H9 (cell line): ENCODE measurements around the gene CDYL2. TPM values are rescaled to one million over a fixed set of nuclear protein-coding genes. Genes with fewer than 3 reads are reported as not detected.

Experiments used
- DNase-seq: peaks from one replicate; pipeline ENCODE4 v3.0.0-alpha.2; 2017
- H2AFZ ChIP-seq: one replicate; pipeline ENCODE4 v1.6.1; 2013; ENCODE audit warnings: mild to moderate bottlenecking, low read length, control low read depth, moderate library complexity
- H2AK5ac ChIP-seq: 2 replicates; pipeline ENCODE4 v1.6.1; 2013; ENCODE audit warnings: low read length, control low read depth, mixed read lengths; ENCODE audit not compliant: insufficient read length
- H2BK120ac ChIP-seq: one replicate; pipeline ENCODE4 v1.6.1; 2013; ENCODE audit warnings: low read depth, mild to moderate bottlenecking, low read length, control low read depth, inconsistent platforms; ENCODE audit not compliant: poor library complexity, severe bottlenecking
- H2BK12ac ChIP-seq: 2 replicates; pipeline ENCODE4 v1.6.1; 2013; ENCODE audit warnings: low read length, control low read depth, mixed read lengths, low read depth; ENCODE audit not compliant: insufficient read length
- H2BK15ac ChIP-seq: 2 replicates; pipeline ENCODE4 v1.6.1; 2013; ENCODE audit warnings: low read depth, low read length, control low read depth
- H2BK20ac ChIP-seq: one replicate; pipeline ENCODE4 v1.6.1; 2013; ENCODE audit warnings: low read depth, mild to moderate bottlenecking, low read length, control low read depth, inconsistent platforms; ENCODE audit not compliant: poor library complexity, severe bottlenecking
- H2BK5ac ChIP-seq: 2 replicates; pipeline ENCODE4 v1.6.1; 2013; ENCODE audit warnings: low read length, control low read depth, mixed read lengths; ENCODE audit not compliant: insufficient read length
- H3K14ac ChIP-seq: 2 replicates; pipeline ENCODE4 v1.6.1; 2013; ENCODE audit warnings: low read length, control low read depth; ENCODE audit not compliant: insufficient read depth
- H3K18ac ChIP-seq: 2 replicates; pipeline ENCODE4 v1.6.1; 2013; ENCODE audit warnings: low read depth, mild to moderate bottlenecking, mixed read lengths, low read length, control low read depth; ENCODE audit not compliant: insufficient read length
- H3K23ac ChIP-seq: 2 replicates; pipeline ENCODE4 v1.6.1; 2013; ENCODE audit warnings: low read length, control low read depth, mixed read lengths, low read depth; ENCODE audit not compliant: insufficient read length
- H3K23me2 ChIP-seq: 2 replicates; pipeline ENCODE4 v1.6.1; 2013; ENCODE audit warnings: low read depth, mild to moderate bottlenecking, mixed read lengths, low read length, control low read depth; ENCODE audit not compliant: insufficient read length, poor library complexity, severe bottlenecking
- H3K27ac ChIP-seq: 2 replicates; pipeline ENCODE4 v1.5.1; 2013; ENCODE audit warnings: low read length, control low read depth, mixed read lengths, low read depth; ENCODE audit not compliant: insufficient read length
- H3K27me3 ChIP-seq: 2 replicates; pipeline ENCODE4 v1.6.1; 2013; ENCODE audit warnings: low read length, control low read depth, inconsistent platforms; ENCODE audit not compliant: insufficient read depth
- H3K4ac ChIP-seq: 2 replicates; pipeline ENCODE4 v1.6.1; 2013; ENCODE audit warnings: low read depth, mild to moderate bottlenecking, control low read depth, inconsistent platforms, low read length, moderate library complexity
- H3K4me1 ChIP-seq: 2 replicates; pipeline ENCODE4 v1.6.1; 2013; ENCODE audit warnings: low read length, control low read depth, inconsistent platforms; ENCODE audit not compliant: insufficient read depth
- H3K4me2 ChIP-seq: 2 replicates; pipeline ENCODE4 v1.6.1; 2013; ENCODE audit warnings: low read length, control low read depth, mixed read lengths; ENCODE audit not compliant: insufficient read length, insufficient read depth
- H3K56ac ChIP-seq: 2 replicates; pipeline ENCODE4 v1.6.1; 2013; ENCODE audit warnings: low read depth, mild to moderate bottlenecking, mixed read lengths, low read length, control low read depth; ENCODE audit not compliant: insufficient read length
- H3K79me1 ChIP-seq: 2 replicates; pipeline ENCODE4 v1.6.1; 2013; ENCODE audit warnings: low read depth, mild to moderate bottlenecking, moderate library complexity, low read length, control low read depth, inconsistent platforms; ENCODE audit not compliant: insufficient read depth, poor library complexity, severe bottlenecking
- H3K79me2 ChIP-seq: 2 replicates; pipeline ENCODE4 v1.6.1; 2013; ENCODE audit warnings: low read length, control low read depth, inconsistent platforms; ENCODE audit not compliant: insufficient read depth
- H3K9ac ChIP-seq: 2 replicates; pipeline ENCODE4 v1.6.1; 2013; ENCODE audit warnings: low read length, control low read depth, mixed read lengths; ENCODE audit not compliant: insufficient read length; ENCODE audit errors: extremely low read depth
- H3K9me3 ChIP-seq: one replicate; pipeline ENCODE4 v1.6.1; 2013; ENCODE audit warnings: low read depth, low read length, inconsistent platforms; ENCODE audit not compliant: control insufficient read depth
- H3T11ph ChIP-seq: one replicate; pipeline ENCODE4 v1.6.1; 2013; ENCODE audit warnings: mild to moderate bottlenecking, low read length, control low read depth, inconsistent platforms
- H4K20me1 ChIP-seq: one replicate; pipeline ENCODE4 v1.6.1; 2013; ENCODE audit not compliant: control insufficient read depth, insufficient read length, insufficient read depth
- H4K5ac ChIP-seq: 2 replicates; pipeline ENCODE4 v1.6.1; 2013; ENCODE audit warnings: low read depth, mild to moderate bottlenecking, mixed read lengths, low read length, control low read depth; ENCODE audit not compliant: insufficient read length
- H4K8ac ChIP-seq: replicated peaks from 2 replicates; pipeline ENCODE4 v1.6.1; 2013; ENCODE audit warnings: low read length, control low read depth, mixed read lengths, low read depth; ENCODE audit not compliant: insufficient read length
- H4K91ac ChIP-seq: 2 replicates; pipeline ENCODE4 v1.6.1; 2013; ENCODE audit warnings: low read depth, mild to moderate bottlenecking, moderate library complexity, mixed read lengths, low read length, control low read depth; ENCODE audit not compliant: insufficient read length
- H3K27ac Mint-ChIP-seq, 3 experiments: 2 replicates in 2 of 3; 3 replicates in 1 of 3; pipeline ENCODE4 v1.8.0; 2020 to 2021; ENCODE audit warnings: mixed read lengths in 3 of 3, mild to moderate bottlenecking in 1 of 3, moderate library complexity in 1 of 3
- H3K27me3 Mint-ChIP-seq: 2 replicates; pipeline ENCODE4 v1.8.0; 2021; ENCODE audit warnings: low read depth, mild to moderate bottlenecking, moderate library complexity, mixed read lengths
- H3K36me3 Mint-ChIP-seq, 3 experiments: 2 replicates in 2 of 3; 3 replicates in 1 of 3; pipeline ENCODE4 v1.8.0; 2020 to 2021; ENCODE audit warnings: low read depth in 3 of 3, mixed read lengths in 3 of 3; ENCODE audit not compliant: insufficient read depth in 1 of 3
- H3K4me1 Mint-ChIP-seq, 2 experiments: 2 replicates each; pipeline ENCODE4 v1.8.0; 2020; ENCODE audit warnings: mixed read lengths in 2 of 2
- H3K4me3 Mint-ChIP-seq, 2 experiments: 2 replicates in 1 of 2; 3 replicates in 1 of 2; pipeline ENCODE4 v1.8.0; 2020 to 2021; ENCODE audit warnings: mild to moderate bottlenecking in 2 of 2, mixed read lengths in 2 of 2, moderate library complexity in 1 of 2
- H3K9me3 Mint-ChIP-seq, 2 experiments: 2 replicates in 1 of 2; 3 replicates in 1 of 2; pipeline ENCODE4 v1.8.0; 2020; ENCODE audit warnings: mild to moderate bottlenecking in 2 of 2, mixed read lengths in 2 of 2, moderate library complexity in 1 of 2
- CTCF ChIP-seq: fragments of 200-600 bp; sonication (generic); conservative IDR thresholded peaks from 3 replicates; pipeline ENCODE4 v1.8.0; 2021; ENCODE audit warnings: antibody characterized with exemption, mild to moderate bottlenecking
- WGBS: extraction: QIAGEN DNeasy Blood & Tissue Kit; methylation state at CpG from one replicate; pipeline ENCODE4 v1.1.7; 2013; ENCODE audit warnings: missing lambda C conversion rate, low lambda C conversion rate, mixed read lengths; ENCODE audit not compliant: insufficient read length; ENCODE audit errors: extremely low coverage; 5-methylcytosine and 5-hydroxymethylcytosine counted together
- total RNA-seq: library from RNA; stranded (reverse); gene quantifications from 2 replicates; pipeline ENCODE4 v1.2.1, GENCODE V29; 2021

The CDYL2 gene
- total RNA-seq, 1 experiment from 2014 or later, result 4.2 TPM

GRCh38 chr16:80703131-80704071 lies 101.0 kb downstream of the CDYL2 start:
- Histone ChIP-seq H2AK5ac (no peak overlapping the region), H3T11ph (no peak overlapping the region), H2AFZ (no peak overlapping the region), H3K14ac (no peak overlapping the region; the same call in 1 of the 2 replicates), H4K5ac (no peak overlapping the region), H3K56ac (no peak overlapping the region), H4K91ac (no peak overlapping the region), H3K27ac (no peak overlapping the region), H3K27me3 (no peaks in the 10 kb centered on the region), H2BK5ac (no peak overlapping the region), H3K23ac (no peak overlapping the region), H3K4me1 (no peaks in the 10 kb centered on the region), H2BK12ac (no peak overlapping the region), H3K9ac (no peak overlapping the region), H4K20me1 (no peaks in the 10 kb centered on the region), H3K4me2 (no peak overlapping the region), H2BK20ac (no peak overlapping the region), H2BK15ac (no peak overlapping the region), H3K79me1 (no peaks in the 10 kb centered on the region), H2BK120ac (no peak overlapping the region), H3K18ac (no peak overlapping the region), H3K9me3 (no peaks in the 10 kb centered on the region), H4K8ac (no peak overlapping the region), H3K4ac (no peak overlapping the region), H3K23me2 (no peaks in the 10 kb centered on the region), H3K79me2 (no peaks in the 10 kb centered on the region)
- Mint-ChIP-seq H3K27ac (no peak overlapping the region; a peak in 1 of 7 replicates), H3K4me3 (no peak overlapping the region), H3K9me3 (peaks cover 2 to 3% of the 10 kb centered on the region in 2 experiments; a peak in 3 of 5 replicates), H3K36me3 (no peaks in the 10 kb centered on the region; a peak in 1 of 7 replicates), H3K27me3 (no peaks in the 10 kb centered on the region; the same call in 1 of the 2 replicates), H3K4me1 (peaks cover 2 to 3% of the 10 kb centered on the region in 2 experiments; a peak in 2 of 4 replicates)
- WGBS, result no CpG with 5 or more reads among the region's 10 CpGs
- TF ChIP-seq CTCF, result no peak
- DNase-seq, result no peak
